ENCODE results near the gene FRY. TPM values are rescaled to one million over a fixed set of nuclear protein-coding genes. Genes with fewer than 3 reads are reported as not detected.

The FRY gene
- total RNA-seq, 1 donor, result 12.5 TPM

DNA sequence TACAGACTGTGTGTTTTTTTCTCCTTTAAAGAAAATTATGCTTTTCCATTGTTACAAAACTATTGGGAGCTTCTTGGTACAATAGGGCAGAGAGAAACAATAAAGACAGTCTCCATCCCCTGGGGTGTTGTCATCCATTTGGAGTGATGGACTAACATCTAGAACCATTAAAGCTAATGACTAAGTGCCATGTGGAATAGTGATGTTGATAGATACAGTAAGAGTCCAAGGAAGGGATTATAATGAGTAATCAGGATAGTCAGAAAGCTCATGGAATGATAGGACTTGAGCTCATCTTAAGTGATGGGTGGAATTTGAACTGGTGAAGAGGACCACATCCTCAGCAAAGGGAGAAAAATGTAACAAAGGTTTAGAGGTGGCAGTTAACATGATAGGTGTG is 24.1 kb upstream of the FRY start:
- no peaks in the 10 kb centered on the region for H3K4me1 ChIP-seq (ENCODE audit: insufficient read depth, low read length)
- H3K4me3 ChIP-seq (ENCODE audit: low read length), result no peak overlapping the region
- no peaks in the 10 kb centered on the region for H3K9me3 ChIP-seq (ENCODE audit: low read depth, low read length)
- H3K27me3 ChIP-seq (ENCODE audit: insufficient read depth, low read length), result no peaks in the 10 kb centered on the region

DNA sequence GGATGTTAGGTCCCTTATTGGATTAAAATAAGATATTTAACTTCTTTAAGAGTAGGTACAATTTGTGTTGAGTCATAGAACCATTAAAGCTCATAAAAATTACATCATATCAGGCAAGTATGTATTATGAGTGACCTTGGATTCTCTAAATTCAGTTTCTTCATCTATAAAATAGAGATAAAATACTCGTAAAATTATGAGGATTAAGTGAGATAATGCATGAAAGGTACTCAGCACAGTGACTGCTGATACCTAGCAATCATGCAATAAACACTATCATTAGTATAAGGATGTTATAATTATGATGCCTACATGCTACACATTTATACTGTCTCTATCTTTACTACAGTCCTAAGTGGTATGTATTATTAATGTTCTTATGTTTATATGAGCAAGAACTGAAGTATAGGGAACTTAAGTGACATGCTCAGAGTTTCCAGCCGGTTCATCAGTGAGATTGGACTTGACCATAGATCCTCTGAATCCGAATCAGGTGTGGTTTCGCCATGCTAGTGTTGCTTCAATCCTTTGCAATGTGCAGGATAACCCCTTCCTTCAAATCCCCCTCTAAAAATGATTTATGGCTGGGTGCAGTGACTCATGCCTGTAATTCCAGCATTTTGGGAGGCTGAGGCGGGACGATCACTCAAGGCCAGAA is 22.9 kb upstream of the FRY start:
- no peaks in the 10 kb centered on the region for H3K4me1 ChIP-seq (ENCODE audit: insufficient read depth, low read length)
- no peak overlapping the region for H3K4me3 ChIP-seq (ENCODE audit: low read length)
- H3K9me3 ChIP-seq (ENCODE audit: low read depth, low read length), result no peaks in the 10 kb centered on the region
- no peaks in the 10 kb centered on the region for H3K27me3 ChIP-seq (ENCODE audit: insufficient read depth, low read length)

DNA sequence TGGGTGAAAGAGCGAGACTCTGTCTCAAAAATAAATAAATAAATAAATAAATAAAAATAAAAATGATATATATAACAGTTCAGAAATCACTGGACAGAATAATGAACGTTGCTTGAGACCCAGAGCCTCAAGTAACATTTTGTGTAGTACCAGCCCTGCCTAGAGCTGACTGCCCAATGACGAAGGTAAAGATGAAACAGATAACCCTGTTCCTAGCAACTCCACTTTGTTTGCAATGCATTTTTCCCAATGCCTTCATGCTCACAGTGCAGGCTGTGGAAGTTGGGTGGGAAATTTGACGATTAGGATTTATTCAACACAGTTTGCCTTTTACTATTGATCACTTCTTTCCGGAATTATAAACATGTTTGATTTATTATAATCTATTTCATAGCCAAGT is 22.2 kb upstream of the FRY start:
- Histone ChIP-seq H3K4me3 (ENCODE audit: low read length) (no peak overlapping the region), H3K4me1 (ENCODE audit: insufficient read depth, low read length) (no peaks in the 10 kb centered on the region), H3K27me3 (ENCODE audit: insufficient read depth, low read length) (no peaks in the 10 kb centered on the region), H3K9me3 (ENCODE audit: low read depth, low read length) (no peaks in the 10 kb centered on the region)

DNA sequence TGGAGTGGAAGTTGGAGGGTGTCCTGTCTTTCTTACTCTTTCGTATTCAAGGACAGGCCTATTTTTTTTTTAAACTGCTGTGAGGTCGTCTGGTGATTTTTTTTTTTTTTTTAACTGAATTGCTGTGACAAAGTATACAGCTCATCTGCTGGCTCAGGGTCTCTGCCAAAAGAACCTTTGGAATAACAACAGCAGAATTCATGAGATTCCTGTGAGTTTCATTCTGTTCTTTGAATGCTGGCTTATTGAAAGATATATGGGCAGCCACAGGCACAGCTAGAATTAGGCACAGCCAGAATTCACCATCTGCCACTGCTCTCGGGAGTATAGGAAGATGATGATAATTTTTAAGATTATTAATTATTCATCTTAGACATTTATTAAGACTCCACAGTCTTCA is 21.4 kb upstream of the FRY start:
- Histone ChIP-seq H3K4me3 (ENCODE audit: low read length) (no peak overlapping the region), H3K27me3 (ENCODE audit: insufficient read depth, low read length) (no peaks in the 10 kb centered on the region), H3K9me3 (ENCODE audit: low read depth, low read length) (no peaks in the 10 kb centered on the region), H3K4me1 (ENCODE audit: insufficient read depth, low read length) (no peaks in the 10 kb centered on the region)

DNA sequence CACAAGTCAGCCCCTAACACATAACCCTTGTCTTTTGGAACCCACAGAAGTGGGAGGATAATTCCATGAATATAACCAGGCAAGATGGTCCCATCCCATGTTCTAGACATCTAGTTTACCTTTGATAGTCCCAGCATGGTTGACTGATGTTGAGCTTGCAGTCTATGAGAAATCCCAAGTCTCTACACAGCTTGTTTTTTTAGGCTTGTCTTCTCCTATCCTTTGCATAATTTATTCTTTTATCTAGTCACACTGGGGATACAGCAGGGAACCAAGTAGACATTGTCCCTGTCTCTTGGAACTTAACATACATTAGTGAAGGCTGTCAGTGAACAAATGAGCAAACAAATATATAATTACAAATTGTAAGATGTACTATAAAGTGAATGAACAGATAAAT is 19.6 kb upstream of the FRY start:
- peaks cover 7% of the 10 kb centered on the region for H3K4me1 ChIP-seq (ENCODE audit: insufficient read depth, low read length)
- H3K9me3 ChIP-seq (ENCODE audit: low read depth, low read length), result no peaks in the 10 kb centered on the region
- no peak overlapping the region for H3K4me3 ChIP-seq (ENCODE audit: low read length)
- no peaks in the 10 kb centered on the region for H3K27me3 ChIP-seq (ENCODE audit: insufficient read depth, low read length)

DNA sequence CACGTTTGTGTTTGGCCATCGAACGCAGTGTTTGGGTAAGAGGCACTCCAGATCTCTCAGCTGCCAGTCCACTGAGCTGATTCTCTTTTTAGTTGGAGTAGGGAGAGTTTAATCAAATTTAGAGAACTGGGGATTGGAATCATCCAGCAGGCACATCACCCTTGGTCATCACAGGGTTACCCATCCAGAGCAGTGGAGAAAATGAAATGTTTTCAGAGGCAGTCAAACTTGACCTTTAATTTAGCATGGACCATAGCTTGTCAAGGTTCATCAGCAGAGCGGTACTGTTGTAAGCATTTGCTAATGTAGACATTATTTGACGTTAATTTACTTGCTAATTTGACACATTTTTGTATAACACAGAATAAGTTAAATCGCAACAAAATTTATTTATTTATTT is 18.4 kb upstream of the FRY start:
- no peak overlapping the region for H3K4me3 ChIP-seq (ENCODE audit: low read length)
- no peaks in the 10 kb centered on the region for H3K9me3 ChIP-seq (ENCODE audit: low read depth, low read length)
- peaks cover 18% of the 10 kb centered on the region for H3K4me1 ChIP-seq (ENCODE audit: insufficient read depth, low read length)
- no peaks in the 10 kb centered on the region for H3K27me3 ChIP-seq (ENCODE audit: insufficient read depth, low read length)

DNA sequence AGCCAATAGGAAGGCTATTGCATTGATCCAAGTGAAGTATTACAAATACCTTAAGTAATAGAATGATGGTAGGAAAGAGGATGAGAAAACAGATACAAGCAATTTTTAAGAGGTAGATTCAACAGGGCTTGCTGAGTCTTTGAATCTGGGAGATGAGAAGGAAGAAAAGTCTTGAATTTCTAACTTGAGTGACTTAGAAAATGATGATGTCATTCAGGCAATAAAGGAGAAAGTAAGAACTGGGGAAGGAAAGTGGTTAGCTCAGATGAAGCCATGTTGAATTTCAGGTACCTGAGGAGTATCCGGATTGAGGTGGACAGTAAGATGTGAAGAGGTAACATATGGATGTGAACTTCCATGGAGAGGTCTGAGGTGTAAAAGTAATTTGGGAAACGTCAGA is 15.5 kb upstream of the FRY start:
- Histone ChIP-seq H3K4me1 (ENCODE audit: insufficient read depth, low read length) (peaks cover 18% of the 10 kb centered on the region), H3K27me3 (ENCODE audit: insufficient read depth, low read length) (no peaks in the 10 kb centered on the region), H3K4me3 (ENCODE audit: low read length) (no peak overlapping the region), H3K9me3 (ENCODE audit: low read depth, low read length) (no peaks in the 10 kb centered on the region)

DNA sequence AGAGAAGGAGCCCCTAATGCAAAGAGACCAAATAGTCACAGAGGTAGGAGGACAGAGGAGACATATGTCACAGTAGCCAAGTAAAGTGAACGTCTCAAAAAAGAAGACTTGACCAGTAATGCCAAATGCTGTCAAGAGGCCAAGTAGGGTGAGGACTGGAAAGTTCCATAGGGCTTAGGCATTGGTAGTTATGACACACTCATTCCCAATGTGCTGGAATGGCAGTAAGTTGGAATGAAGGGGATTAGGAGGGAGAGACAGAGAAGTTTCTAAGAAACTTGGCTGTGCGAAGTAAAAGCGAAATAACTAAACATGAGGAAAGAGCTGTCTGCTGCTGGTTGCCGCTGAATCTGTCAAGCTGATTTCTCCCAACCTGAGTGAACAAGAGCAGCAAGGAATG is 14.9 kb upstream of the FRY start:
- H3K4me1 ChIP-seq (ENCODE audit: insufficient read depth, low read length), result peaks cover 18% of the 10 kb centered on the region
- H3K4me3 ChIP-seq (ENCODE audit: low read length), result no peak overlapping the region
- no peaks in the 10 kb centered on the region for H3K9me3 ChIP-seq (ENCODE audit: low read depth, low read length)
- no peaks in the 10 kb centered on the region for H3K27me3 ChIP-seq (ENCODE audit: insufficient read depth, low read length)

DNA sequence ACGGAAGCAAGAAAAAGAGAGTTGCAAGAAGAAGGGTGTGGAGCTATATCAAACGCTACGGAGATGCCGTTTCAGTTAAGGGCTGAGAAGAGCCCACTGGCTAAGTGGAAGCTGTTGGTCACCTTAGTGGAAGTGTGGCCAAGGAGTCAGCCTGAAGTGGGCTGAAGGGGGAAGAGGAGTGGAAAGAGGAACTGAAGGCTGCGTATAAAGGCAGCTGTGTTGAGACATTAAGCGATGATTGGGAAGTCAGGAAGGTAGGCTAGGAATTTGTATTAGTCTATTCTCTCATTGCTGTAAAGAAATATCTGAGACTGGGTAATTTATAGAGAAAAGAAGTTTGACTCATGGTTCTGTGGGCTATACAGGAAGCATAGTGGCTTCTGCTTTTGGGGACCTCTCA is 14.1 kb upstream of the FRY start:
- no peaks in the 10 kb centered on the region for H3K27me3 ChIP-seq (ENCODE audit: insufficient read depth, low read length)
- no peak overlapping the region for H3K4me3 ChIP-seq (ENCODE audit: low read length)
- H3K9me3 ChIP-seq (ENCODE audit: low read depth, low read length), result no peaks in the 10 kb centered on the region
- peaks cover 22% of the 10 kb centered on the region for H3K4me1 ChIP-seq (ENCODE audit: insufficient read depth, low read length)

DNA sequence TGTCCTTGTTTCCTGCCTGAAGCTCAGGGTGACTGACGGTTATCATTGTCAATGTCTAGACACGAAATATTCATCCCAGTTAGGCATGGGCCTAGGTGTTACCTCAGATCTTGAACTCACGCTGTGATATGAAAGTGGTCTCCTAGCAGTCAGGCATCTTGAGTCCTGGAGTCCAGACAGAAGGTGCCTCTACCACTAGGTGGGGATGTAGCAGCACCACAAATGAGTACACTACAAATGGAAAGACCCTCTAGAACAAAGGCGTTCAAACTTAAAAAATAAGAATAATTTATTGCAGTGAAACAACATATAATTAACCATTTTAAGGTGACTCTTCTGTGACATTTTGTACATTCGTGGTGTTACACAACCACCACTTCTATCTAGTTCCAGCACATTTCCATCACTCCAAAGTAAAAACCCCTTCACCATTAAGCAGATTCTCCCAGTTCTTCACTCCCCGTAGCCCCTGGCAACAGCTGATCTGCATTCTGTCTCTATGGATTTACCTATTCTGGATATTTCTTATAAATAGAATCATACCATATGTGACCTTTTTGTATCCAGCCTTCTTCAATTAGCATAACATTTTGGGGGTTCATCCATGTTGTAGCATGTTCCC is 11.9 kb upstream of the FRY start:
- H3K4me1 ChIP-seq (ENCODE audit: insufficient read depth, low read length), result peaks cover 22% of the 10 kb centered on the region
- no peaks in the 10 kb centered on the region for H3K9me3 ChIP-seq (ENCODE audit: low read depth, low read length)
- H3K4me3 ChIP-seq (ENCODE audit: low read length), result no peak overlapping the region
- no peaks in the 10 kb centered on the region for H3K27me3 ChIP-seq (ENCODE audit: insufficient read depth, low read length)

DNA sequence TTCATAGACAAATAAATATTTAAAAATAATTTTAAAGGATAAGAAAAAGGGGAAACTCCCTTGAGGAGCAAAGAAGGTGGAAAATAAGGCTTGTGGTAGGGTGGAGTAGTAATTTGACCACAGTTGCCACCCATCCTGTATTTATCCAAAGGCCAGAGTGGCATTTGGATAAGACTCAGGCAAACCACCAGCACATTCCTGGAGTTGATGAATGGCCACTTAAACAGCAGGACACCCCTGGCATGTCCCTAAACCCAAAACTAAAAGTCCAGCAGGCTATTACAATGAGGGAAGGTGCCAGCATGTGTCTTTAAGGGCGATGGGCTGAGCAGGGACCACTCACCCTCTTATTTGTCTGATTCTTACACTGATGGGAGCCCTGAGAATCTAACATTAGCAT is 9.8 kb upstream of the FRY start:
- H3K4me1 ChIP-seq (ENCODE audit: insufficient read depth, low read length), result peaks cover 14% of the 10 kb centered on the region
- H3K4me3 ChIP-seq (ENCODE audit: low read length), result no peak overlapping the region
- H3K9me3 ChIP-seq (ENCODE audit: low read depth, low read length), result no peaks in the 10 kb centered on the region
- H3K27me3 ChIP-seq (ENCODE audit: insufficient read depth, low read length), result no peaks in the 10 kb centered on the region

DNA sequence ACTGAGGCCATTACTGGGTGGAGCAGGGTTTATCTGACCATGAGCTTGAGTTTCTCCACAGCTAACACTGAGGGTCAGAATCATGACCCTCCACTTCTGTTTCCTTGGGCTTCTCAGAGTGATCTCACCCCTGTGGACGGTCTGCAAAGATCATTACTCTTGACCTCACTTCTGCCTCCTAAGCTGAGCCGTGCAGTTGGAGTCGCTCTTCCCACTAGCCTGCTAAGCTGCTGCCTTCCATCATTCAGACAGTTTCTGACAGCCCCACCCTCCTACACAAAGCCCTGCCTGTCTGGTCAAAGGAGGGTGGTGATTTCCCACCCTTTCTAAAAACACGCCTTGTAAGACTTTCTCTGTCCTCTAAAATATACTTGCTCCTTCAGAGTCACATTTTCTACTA is 9.3 kb upstream of the FRY start:
- no peak overlapping the region for H3K4me3 ChIP-seq (ENCODE audit: low read length)
- H3K4me1 ChIP-seq (ENCODE audit: insufficient read depth, low read length), result peaks cover 11% of the 10 kb centered on the region
- no peaks in the 10 kb centered on the region for H3K9me3 ChIP-seq (ENCODE audit: low read depth, low read length)
- H3K27me3 ChIP-seq (ENCODE audit: insufficient read depth, low read length), result no peaks in the 10 kb centered on the region

DNA sequence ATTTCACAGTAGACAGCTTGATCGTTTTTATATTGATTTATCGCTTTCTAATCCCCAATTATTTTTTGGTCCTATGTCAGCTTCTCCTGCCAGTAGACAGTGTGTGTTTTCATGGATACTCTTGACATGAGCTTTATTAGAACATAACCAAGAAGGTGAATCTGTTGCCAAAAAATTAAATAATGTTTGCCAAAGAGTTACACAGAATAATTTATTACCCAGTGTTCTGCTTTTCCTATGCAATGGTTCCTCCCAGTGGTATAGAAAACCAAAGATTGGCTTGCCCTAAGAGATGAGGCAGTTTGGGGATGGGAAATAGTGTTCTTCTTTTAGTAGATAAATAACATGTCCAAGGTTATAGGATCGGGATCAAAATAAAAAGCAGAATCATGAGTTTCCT is 8.5 kb upstream of the FRY start:
- Histone ChIP-seq H3K9me3 (ENCODE audit: low read depth, low read length) (no peaks in the 10 kb centered on the region), H3K4me3 (ENCODE audit: low read length) (no peak overlapping the region), H3K27me3 (ENCODE audit: insufficient read depth, low read length) (no peaks in the 10 kb centered on the region)

DNA sequence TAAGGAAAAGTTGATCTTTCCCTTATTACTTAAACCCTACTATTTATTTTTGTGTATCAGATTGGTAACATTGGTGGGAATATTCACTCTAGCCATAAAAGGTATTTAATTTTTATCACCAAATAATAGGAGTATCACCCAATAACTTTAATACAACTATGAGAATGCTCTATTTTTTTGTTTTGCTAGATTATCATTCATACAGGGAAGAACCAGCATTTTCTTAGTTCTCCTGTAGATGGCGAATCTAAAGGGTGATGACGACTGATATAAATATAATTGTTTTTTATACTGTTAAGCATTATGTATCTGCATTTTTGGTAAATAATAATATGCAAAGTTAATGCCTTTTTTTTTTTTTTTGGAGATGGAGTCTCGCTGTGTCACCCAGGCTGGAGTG is 7.9 kb upstream of the FRY start:
- no peaks in the 10 kb centered on the region for H3K9me3 ChIP-seq (ENCODE audit: low read depth, low read length)
- no peaks in the 10 kb centered on the region for H3K27me3 ChIP-seq (ENCODE audit: insufficient read depth, low read length)
- H3K4me1 ChIP-seq (ENCODE audit: insufficient read depth, low read length), result peaks cover 3% of the 10 kb centered on the region
- no peak overlapping the region for H3K4me3 ChIP-seq (ENCODE audit: low read length)

More for the DNA sequence above, 8.5 kb upstream of the FRY start:
- H3K4me1 ChIP-seq (ENCODE audit: insufficient read depth, low read length), result peaks cover 4% of the 10 kb centered on the region

DNA sequence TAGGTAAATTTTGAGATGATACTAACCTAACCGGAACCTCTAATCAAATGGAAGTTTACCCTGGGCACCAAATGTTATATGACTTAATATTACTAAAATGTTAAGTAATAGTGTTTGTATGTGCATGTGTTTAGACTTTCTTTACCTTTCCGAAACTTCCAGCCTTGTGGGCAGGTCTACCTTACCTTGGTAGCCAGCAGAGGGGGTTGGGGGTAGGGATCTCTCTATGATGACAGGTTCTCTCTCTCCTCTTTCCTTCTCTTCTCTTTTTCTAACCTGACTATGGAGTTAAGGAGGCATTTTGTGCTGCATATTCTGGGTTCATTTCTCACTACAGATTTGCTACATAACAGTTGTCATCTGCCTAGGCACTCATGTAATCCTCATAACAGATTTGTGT is 6.8 kb upstream of the FRY start:
- peaks cover 3% of the 10 kb centered on the region for H3K4me1 ChIP-seq (ENCODE audit: insufficient read depth, low read length)
- no peaks in the 10 kb centered on the region for H3K27me3 ChIP-seq (ENCODE audit: insufficient read depth, low read length)
- no peaks in the 10 kb centered on the region for H3K9me3 ChIP-seq (ENCODE audit: low read depth, low read length)
- H3K4me3 ChIP-seq (ENCODE audit: low read length), result no peak overlapping the region

DNA sequence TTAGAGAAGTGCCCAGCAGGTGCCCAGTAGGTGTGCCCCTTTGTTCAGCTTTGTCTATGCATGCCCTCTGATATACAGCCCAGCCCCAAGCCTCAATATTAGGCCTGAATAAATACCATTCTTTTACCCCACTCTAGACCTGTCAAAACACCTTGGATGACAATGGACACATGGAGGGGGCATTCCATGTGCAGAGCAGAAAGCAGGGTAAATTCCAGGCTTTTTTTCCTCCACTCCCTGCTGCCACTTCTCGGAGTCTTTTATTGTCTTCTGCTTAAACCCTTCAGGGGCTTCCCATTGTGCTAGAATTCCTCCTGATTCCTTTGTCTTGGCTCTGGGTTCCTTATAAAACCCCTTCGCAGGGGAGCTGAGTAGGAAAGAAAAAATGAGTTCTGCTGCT is 5.8 kb upstream of the FRY start:
- Histone ChIP-seq H3K27me3 (ENCODE audit: insufficient read depth, low read length) (no peaks in the 10 kb centered on the region), H3K4me1 (ENCODE audit: insufficient read depth, low read length) (peaks cover 7% of the 10 kb centered on the region), H3K4me3 (ENCODE audit: low read length) (no peak overlapping the region), H3K9me3 (ENCODE audit: low read depth, low read length) (no peaks in the 10 kb centered on the region)
